DMS153 treated with DMSO at 0.1 percent for 48 hours (cell line): ENCODE data around the gene ALPP.
"Not testable (repeated sequence)": the region's sequence is repeated elsewhere in the genome, so short reads cannot be mapped to it uniquely, and the experiment has no call there.

Source experiments
- DNase-seq: peaks from one replicate; lab custom pipeline; 2025; ENCODE audit not compliant: unreplicated experiment; lab: John Stamatoyannopoulos, UW

The ALPP gene

GRCh38 chr2:232363064-232363783 is 15.3 kb upstream of the ALPP start:
- DNase-seq: not testable (repeated sequence)

- no peak for DNase-seq
Measured at GRCh38 chr2:232363784-232364615, 14.6 kb upstream of the ALPP start.

GRCh38 chr2:232364806-232365594 is 13.6 kb upstream of the ALPP start:
- not testable (repeated sequence) for DNase-seq

GRCh38 chr2:232365621-232366321 is 12.8 kb upstream of the ALPP start:
- no peak for DNase-seq

- DNase-seq: not testable (repeated sequence)
Measured at GRCh38 chr2:232366461-232366860, 12.1 kb upstream of the ALPP start.

- DNase-seq: no peak
Measured at GRCh38 chr2:232367016-232367415, 11.5 kb upstream of the ALPP start.

- DNase-seq: no peak
Measured at GRCh38 chr2:232367591-232368233, 10.8 kb upstream of the ALPP start.

GRCh38 chr2:232368311-232368731 is 10.2 kb upstream of the ALPP start:
- no peak for DNase-seq

GRCh38 chr2:232369126-232369951 is 9.2 kb upstream of the ALPP start:
- DNase-seq: no peak

- DNase-seq: not testable (repeated sequence)
Measured at GRCh38 chr2:232370007-232370406, 8.5 kb upstream of the ALPP start.

GRCh38 chr2:232372231-232373208 is 6.0 kb upstream of the ALPP start:
- DNase-seq: no peak

- no peak for DNase-seq
Measured at GRCh38 chr2:232374356-232374755, 4.2 kb upstream of the ALPP start.

GRCh38 chr2:232375164-232375563 is 3.4 kb upstream of the ALPP start:
- no peak for DNase-seq

- no peak for DNase-seq
Measured at GRCh38 chr2:232376260-232376659, 2.3 kb upstream of the ALPP start.

GRCh38 chr2:232376713-232377112 is 1.8 kb upstream of the ALPP start:
- DNase-seq: no peak

GRCh38 chr2:232377319-232377718 is 1.2 kb upstream of the ALPP start:
- DNase-seq: no peak

- no peak for DNase-seq
Measured at GRCh38 chr2:232377841-232378734, 463 bp upstream of the ALPP start.
